Epithelial cell of esophagus (primary cell): ENCODE results near the gene NFIL3.
"Not testable (repeated sequence)": the region's sequence is repeated elsewhere in the genome, so short reads cannot be mapped to it uniquely, and the experiment has no call there.

Source experiments
- DNase-seq: peaks from one replicate; pipeline ENCODE4 v3.0.0; 2010; ENCODE audit warnings: low read depth
- H3K4me3 ChIP-seq: 2 replicates; pipeline ENCODE4 v1.5.1; 2011; ENCODE audit warnings: mild to moderate bottlenecking, low read length, control low read depth
- TF ChIP-seq, protein P1 (sequence below): IDR thresholded peaks from 2 replicates; pipeline ENCODE4 v1.5.1; 2011; ENCODE audit warnings: low read depth, mild to moderate bottlenecking, low read length, control low read depth, inconsistent platforms; ENCODE audit not compliant: insufficient read depth; ENCODE audit errors: missing control alignments

The NFIL3 gene

GRCh38 chr9:91392435-91392834 is 31.2 kb downstream of the NFIL3 start:
- no peak for DNase-seq
- TF ChIP-seq, protein P1, sequence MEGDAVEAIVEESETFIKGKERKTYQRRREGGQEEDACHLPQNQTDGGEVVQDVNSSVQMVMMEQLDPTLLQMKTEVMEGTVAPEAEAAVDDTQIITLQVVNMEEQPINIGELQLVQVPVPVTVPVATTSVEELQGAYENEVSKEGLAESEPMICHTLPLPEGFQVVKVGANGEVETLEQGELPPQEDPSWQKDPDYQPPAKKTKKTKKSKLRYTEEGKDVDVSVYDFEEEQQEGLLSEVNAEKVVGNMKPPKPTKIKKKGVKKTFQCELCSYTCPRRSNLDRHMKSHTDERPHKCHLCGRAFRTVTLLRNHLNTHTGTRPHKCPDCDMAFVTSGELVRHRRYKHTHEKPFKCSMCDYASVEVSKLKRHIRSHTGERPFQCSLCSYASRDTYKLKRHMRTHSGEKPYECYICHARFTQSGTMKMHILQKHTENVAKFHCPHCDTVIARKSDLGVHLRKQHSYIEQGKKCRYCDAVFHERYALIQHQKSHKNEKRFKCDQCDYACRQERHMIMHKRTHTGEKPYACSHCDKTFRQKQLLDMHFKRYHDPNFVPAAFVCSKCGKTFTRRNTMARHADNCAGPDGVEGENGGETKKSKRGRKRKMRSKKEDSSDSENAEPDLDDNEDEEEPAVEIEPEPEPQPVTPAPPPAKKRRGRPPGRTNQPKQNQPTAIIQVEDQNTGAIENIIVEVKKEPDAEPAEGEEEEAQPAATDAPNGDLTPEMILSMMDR = no peak
- H3K4me3 ChIP-seq = no peak overlapping the region

GRCh38 chr9:91391818-91392217 is 31.8 kb downstream of the NFIL3 start:
- no peak overlapping the region for H3K4me3 ChIP-seq
- no peak for DNase-seq
- TF ChIP-seq, protein P1 = no peak

- DNase-seq = no peak
- H3K4me3 ChIP-seq = no peak overlapping the region
- TF ChIP-seq, protein P1 = no peak
These were observed 32.2 kb downstream of the NFIL3 start for GRCh38 chr9:91391412-91391811.

DNA sequence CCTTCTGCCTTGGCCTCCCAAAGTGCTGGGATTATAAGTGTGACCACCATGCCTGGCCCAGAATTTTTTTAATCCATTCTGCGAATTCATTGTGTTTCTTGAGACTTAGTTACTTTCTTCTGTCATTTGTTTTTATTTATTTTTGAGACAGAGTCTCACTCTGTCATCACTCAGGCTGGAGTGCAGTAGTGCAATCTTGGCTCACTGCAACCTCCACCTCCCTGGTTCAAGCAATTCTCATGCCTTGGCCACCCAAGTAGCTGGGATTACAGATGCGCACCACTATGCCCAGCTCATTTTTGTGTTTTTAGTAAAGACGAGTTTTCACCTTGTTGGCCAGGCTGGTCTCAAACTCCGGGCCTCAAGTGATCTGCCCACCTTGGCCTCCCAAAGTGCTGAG is 33.9 kb downstream of the NFIL3 start:
- not testable (repeated sequence) for DNase-seq, H3K4me3 ChIP-seq

GRCh38 chr9:91386765-91387164 is 36.9 kb downstream of the NFIL3 start:
- no peak for DNase-seq
- no peak overlapping the region for H3K4me3 ChIP-seq
- TF ChIP-seq, protein P1 = no peak

DNA sequence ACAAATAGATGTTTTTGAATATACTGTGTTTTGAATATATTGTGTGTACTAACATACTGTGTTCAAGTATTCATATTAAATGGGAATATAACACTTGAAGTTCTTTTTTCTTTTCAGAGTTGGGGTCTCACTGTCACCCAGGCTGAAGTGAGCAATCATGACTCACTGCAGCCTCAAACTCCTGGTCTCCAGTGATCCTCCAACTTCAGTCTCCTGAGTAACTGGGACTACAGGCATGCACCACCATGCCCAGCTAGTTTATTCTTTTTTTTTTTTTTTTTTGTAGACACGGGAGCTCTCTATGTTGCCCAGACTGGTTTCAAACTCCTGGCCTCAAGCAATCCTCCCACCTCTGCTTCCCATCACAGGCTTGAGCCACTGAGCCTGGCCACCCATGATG is 38.7 kb downstream of the NFIL3 start:
- TF ChIP-seq, protein P1 = no peak
- peak; percentile 54 for DNase-seq
- H3K4me3 ChIP-seq = no peak overlapping the region

DNA sequence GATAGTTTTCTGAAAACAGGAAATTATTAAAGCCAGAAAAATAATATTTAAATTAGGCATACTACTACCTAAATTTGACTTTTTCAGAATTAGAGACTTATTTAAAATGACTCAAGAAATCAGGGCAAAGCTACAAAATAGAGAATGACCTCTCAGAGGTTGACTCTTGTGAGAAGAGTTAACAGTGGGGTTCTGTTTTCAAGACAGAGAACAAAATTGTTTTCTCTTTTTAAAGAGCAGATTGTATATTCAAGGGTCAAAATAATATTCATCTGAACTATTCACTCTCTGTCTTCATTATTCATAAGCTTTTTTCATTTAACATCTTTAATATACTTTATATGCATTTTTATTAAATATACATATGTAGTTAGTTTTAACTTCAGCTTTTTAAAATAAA is 40.1 kb downstream of the NFIL3 start:
- no peak overlapping the region for H3K4me3 ChIP-seq
- TF ChIP-seq, protein P1 = no peak
- DNase-seq = no peak

GRCh38 chr9:91382298-91382697 is 41.3 kb downstream of the NFIL3 start:
- H3K4me3 ChIP-seq = no peak overlapping the region
- DNase-seq = no peak
- TF ChIP-seq, protein P1 = no peak
